OCI-LY3 (cell line): ENCODE measurements around the gene BPIFB4.

Experiments used
- H2AFZ ChIP-seq: fragments of 200-600, 300-600 bp; shearing (Covaris generic); 2 replicates; pipeline ENCODE4 v1.6.0; 2014; ENCODE audit warnings: antibody characterized with exemption, low read depth, low read length
- H3K27ac ChIP-seq: fragments of 200-600, 300-600 bp; sonication (generic); 2 replicates; pipeline ENCODE4 v1.5.1; 2014; ENCODE audit warnings: mild to moderate bottlenecking, low read length, moderate library complexity, mixed read lengths
- H3K27me3 ChIP-seq: fragments of 200-600, 300-600 bp; sonication (generic); 2 replicates; pipeline ENCODE4 v1.6.1; 2014; ENCODE audit warnings: low read depth, low read length, mixed read lengths
- H3K36me3 ChIP-seq: fragments of 200-600, 300-600 bp; sonication (generic); replicated peaks from 2 replicates; pipeline ENCODE3; 2014; ENCODE audit warnings: low read depth, low read length, mixed read lengths
- H3K4me1 ChIP-seq: fragments of 300-600, 200-600 bp; sonication (generic); 2 replicates; pipeline ENCODE4 v1.6.1; 2014; ENCODE audit warnings: low read length, mixed read lengths
- H3K4me2 ChIP-seq: fragments of 200-600, 300-600 bp; sonication (generic); 2 replicates; pipeline ENCODE4 v1.6.1; 2014; ENCODE audit warnings: low read length, mixed read lengths
- H3K4me3 ChIP-seq: fragments of 300-600, 200-600 bp; sonication (generic); 2 replicates; pipeline ENCODE4 v1.5.1; 2014; ENCODE audit warnings: antibody characterized with exemption, mild to moderate bottlenecking, low read length, moderate library complexity
- H3K79me2 ChIP-seq: fragments of 300-600, 200-600 bp; shearing (Covaris generic); 2 replicates; pipeline ENCODE4 v1.6.1; 2014; ENCODE audit warnings: mild to moderate bottlenecking, low read length, mixed read lengths
- H3K9ac ChIP-seq: fragments of 300-600, 200-600 bp; shearing (Covaris generic); 2 replicates; pipeline ENCODE4 v1.6.0; 2014; ENCODE audit warnings: mild to moderate bottlenecking, low read length, moderate library complexity
- H3K9me3 ChIP-seq: fragments of 200-600, 300-600 bp; shearing (Covaris generic); 2 replicates; pipeline ENCODE4 v1.6.1; 2014; ENCODE audit warnings: low read length, mixed read lengths; ENCODE audit not compliant: insufficient read depth
- H4K20me1 ChIP-seq: fragments of 200-600, 300-600 bp; sonication (generic); 2 replicates; pipeline ENCODE4 v1.6.1; 2016; ENCODE audit warnings: low read length, mixed read lengths; ENCODE audit not compliant: insufficient read depth
- EZH2phosphoT487 ChIP-seq: fragments of 200-600 bp; shearing (Covaris generic); IDR thresholded peaks from 2 replicates; pipeline ENCODE4 v1.6.1; 2018; ENCODE audit warnings: antibody characterized with exemption, mixed run types, low read depth
- TF ChIP-seq, protein P1 (sequence below): fragments of 200-600, 300-600 bp; sonication (generic); IDR thresholded peaks from 2 replicates; pipeline ENCODE4 v1.5.1; 2014; ENCODE audit warnings: antibody characterized with exemption, low read length, low read depth

Gene BPIFB4

DNA sequence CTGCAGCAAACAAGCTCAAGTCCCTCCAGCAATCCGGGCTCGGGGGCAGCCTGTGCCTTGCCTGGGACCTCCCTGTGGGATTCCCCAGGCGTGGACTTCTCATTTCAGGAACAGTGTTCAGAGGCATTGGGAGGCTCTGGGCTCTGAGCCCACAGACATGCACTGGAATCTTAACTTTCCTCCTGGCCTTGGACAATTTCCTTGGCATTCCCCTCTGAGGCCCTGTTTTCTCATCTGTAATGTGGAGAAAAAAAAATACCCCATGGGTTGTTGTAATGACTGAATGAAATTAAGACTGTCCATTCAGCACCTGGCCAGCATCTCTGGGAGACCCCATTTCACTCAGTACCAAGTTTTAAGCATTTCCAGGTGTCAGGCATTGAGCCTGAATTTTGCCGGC, 17.6 kb downstream of the BPIFB4 start:
- H3K9me3 ChIP-seq: no peaks in the 10 kb centered on the region
- H3K9ac ChIP-seq: no peak overlapping the region
- no peaks in the 10 kb centered on the region for H3K4me1 ChIP-seq
- no peaks in the 10 kb centered on the region for H3K79me2 ChIP-seq
- no peaks in the 10 kb centered on the region for H4K20me1 ChIP-seq
- H3K36me3 ChIP-seq: no peaks in the 10 kb centered on the region
- H3K27me3 ChIP-seq: no peaks in the 10 kb centered on the region; the same call in 1 of the 2 replicates
- no peak overlapping the region for H3K4me2 ChIP-seq
- TF ChIP-seq, protein P1, sequence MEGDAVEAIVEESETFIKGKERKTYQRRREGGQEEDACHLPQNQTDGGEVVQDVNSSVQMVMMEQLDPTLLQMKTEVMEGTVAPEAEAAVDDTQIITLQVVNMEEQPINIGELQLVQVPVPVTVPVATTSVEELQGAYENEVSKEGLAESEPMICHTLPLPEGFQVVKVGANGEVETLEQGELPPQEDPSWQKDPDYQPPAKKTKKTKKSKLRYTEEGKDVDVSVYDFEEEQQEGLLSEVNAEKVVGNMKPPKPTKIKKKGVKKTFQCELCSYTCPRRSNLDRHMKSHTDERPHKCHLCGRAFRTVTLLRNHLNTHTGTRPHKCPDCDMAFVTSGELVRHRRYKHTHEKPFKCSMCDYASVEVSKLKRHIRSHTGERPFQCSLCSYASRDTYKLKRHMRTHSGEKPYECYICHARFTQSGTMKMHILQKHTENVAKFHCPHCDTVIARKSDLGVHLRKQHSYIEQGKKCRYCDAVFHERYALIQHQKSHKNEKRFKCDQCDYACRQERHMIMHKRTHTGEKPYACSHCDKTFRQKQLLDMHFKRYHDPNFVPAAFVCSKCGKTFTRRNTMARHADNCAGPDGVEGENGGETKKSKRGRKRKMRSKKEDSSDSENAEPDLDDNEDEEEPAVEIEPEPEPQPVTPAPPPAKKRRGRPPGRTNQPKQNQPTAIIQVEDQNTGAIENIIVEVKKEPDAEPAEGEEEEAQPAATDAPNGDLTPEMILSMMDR: no peak
- TF ChIP-seq EZH2phosphoT487: no peak
- no peak overlapping the region for H3K27ac ChIP-seq
- no peak overlapping the region for H2AFZ ChIP-seq
- no peak overlapping the region for H3K4me3 ChIP-seq

DNA sequence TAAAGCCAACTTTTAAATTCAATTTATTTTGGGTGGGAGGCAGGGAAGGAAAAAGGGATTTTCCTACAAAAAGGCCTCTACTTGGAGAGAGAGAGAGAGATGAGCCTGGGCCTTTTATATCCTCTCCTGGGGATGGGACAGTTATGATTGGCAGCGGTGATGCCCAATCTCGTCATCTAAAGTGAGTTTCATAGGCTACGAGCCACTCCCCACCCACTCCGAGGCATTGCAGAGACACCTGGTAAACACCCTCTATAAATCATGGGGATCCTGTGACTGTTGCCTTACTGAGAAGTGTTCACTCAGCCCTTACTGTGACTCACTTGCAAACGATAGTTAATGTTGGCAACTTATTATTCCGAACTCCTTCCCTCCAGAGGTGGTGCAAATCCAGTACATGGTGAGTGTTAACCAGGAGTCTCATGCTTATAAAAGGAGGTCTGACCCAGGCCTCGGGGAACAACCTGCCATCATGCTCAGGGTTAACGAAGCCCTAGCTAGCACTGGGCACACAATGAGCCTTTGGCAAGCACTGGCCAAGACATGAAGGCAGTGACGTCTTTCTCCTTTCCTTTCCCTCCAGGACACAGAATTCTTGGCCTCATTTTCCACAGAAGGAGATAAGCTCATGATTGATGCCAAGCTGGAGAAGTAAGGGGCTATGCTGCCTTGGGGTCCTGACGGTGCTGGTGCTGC, 20.5 kb downstream of the BPIFB4 start:
- TF ChIP-seq EZH2phosphoT487: no peak
- TF ChIP-seq, protein P1: no peak
- Histone ChIP-seq H2AFZ (no peak overlapping the region), H3K4me2 (no peak overlapping the region), H3K27me3 (0 out of 2 replicates have a peak, but pooled peaks cover 4% of the 10 kb centered on the region), H3K27ac (no peak overlapping the region), H3K9ac (no peak overlapping the region), H4K20me1 (no peaks in the 10 kb centered on the region), H3K4me1 (no peaks in the 10 kb centered on the region), H3K79me2 (no peaks in the 10 kb centered on the region), H3K9me3 (no peaks in the 10 kb centered on the region), H3K36me3 (no peaks in the 10 kb centered on the region), H3K4me3 (no peak overlapping the region)

DNA sequence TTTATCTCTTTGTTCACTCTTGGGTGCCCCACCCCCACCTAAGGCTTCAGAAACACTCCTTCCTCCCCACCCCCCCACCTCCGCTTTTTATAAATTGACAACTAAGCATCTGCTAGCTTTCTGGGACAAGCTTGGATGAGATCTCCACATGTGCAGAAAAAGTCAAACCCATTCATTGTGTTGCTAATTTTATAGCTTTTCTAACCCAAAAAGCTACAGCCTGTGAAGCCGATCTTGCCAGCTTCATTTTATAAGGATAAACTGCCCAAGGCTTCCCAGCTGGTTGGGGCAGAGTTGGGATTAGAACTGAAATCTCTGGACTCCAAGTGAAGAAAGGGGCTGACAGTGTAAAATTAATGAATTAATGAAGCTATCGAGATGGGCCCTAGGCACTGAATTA, 24.1 kb downstream of the BPIFB4 start:
- no peaks in the 10 kb centered on the region for H3K36me3 ChIP-seq
- H3K79me2 ChIP-seq: no peaks in the 10 kb centered on the region
- no peaks in the 10 kb centered on the region for H4K20me1 ChIP-seq
- TF ChIP-seq, protein P1: no peak
- TF ChIP-seq EZH2phosphoT487: no peak
- no peak overlapping the region for H3K4me3 ChIP-seq
- no peak overlapping the region for H3K9ac ChIP-seq
- no peak overlapping the region for H3K4me2 ChIP-seq
- no peaks in the 10 kb centered on the region for H3K9me3 ChIP-seq
- no peak overlapping the region for H3K27ac ChIP-seq
- H3K27me3 ChIP-seq: 0 out of 2 replicates have a peak, but pooled peaks cover 4% of the 10 kb centered on the region
- H2AFZ ChIP-seq: no peak overlapping the region
- no peaks in the 10 kb centered on the region for H3K4me1 ChIP-seq

DNA sequence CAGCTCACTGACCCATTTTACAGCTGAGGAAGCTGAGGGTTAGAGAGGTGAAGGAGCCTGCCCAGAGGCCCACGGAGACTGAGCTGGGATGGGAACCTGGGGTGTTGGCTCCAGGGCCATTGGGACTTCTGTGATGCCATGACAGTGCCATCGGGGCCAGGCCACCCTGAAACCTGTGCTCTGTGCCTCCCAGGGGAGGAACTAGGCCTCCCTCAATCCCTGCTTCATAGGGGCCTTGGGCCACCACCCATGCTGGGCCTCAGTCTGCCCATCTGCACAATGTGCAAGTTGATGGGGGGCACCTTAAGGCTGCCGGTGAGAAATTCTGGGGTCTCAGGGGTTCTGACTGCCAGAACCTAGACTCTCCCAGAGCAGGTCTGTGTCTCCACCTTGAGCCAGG, 24.9 kb downstream of the BPIFB4 start:
- Histone ChIP-seq H3K4me3 (no peak overlapping the region), H3K4me1 (no peaks in the 10 kb centered on the region), H3K79me2 (no peaks in the 10 kb centered on the region), H3K27ac (no peak overlapping the region), H3K36me3 (no peaks in the 10 kb centered on the region), H3K4me2 (no peak overlapping the region), H2AFZ (no peak overlapping the region), H4K20me1 (no peaks in the 10 kb centered on the region), H3K27me3 (0 out of 2 replicates have a peak, but pooled peaks cover 4% of the 10 kb centered on the region), H3K9me3 (no peaks in the 10 kb centered on the region), H3K9ac (no peak overlapping the region)
- TF ChIP-seq, protein P1: no peak
- no peak for TF ChIP-seq EZH2phosphoT487
